Measurements from ENCODE around the gene TPSB2. TPM values are rescaled to one million over a fixed set of nuclear protein-coding genes. Genes with fewer than 3 reads are reported as not detected.

Gene TPSB2
- total RNA-seq, 1 experiment from 2014 or later, result 0.44 TPM

DNA sequence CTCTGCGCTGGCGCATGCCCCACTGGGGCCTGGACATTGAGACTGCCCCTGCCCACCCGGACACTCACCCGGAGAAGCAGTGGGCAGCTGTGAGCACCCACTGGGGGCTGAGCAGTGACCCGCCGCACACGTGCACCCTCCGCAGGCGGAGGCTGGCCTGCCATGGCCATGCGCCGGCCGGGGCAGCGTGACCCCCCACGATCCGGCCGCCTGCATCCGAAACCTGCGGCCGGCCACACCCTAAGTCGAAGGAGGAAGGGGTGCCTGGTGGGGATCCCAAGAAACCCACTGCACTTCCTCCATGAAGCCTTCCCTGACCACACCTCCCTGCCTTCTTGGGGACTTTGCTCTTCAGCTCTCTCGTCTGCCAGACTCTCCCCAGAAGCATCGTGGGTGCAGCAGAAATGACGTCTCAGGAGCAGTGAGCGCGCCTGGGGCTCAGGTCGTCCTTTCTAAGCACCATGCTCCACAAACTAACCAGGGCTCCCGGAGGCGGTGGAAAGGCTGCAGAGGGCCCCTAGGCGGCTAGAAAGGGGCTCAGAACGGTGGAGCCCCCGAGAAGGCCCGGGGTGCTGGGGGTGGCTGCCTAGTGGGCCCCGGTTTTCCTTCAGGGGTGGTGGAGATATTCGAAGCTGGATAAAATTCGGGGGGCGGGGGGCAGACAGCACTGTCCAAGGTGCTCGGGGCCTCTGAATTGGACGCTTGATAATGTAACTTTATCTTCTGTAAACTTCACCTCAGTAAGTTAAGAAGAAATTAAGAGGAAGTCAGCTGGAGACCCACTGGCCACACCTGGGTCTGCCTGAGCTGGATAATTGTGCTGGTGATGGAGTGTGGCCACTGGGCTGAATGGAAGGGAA lies 6.4 kb downstream of the TPSB2 start:
- no peak for ATAC-seq
- CTCF ChIA-PET, result interaction anchor here (0.6 to 1.6 kb wide), 2 partner anchors 120 to 166 kb away, joined by 5 to 6 read pairs; no protein-coding TSS in a partner anchor

GRCh38 chr16:1222553-1223354 lies 7.2 kb downstream of the TPSB2 start:
- CTCF ChIA-PET, result interaction anchor here (0.6 to 1.6 kb wide), 2 partner anchors 120 to 166 kb away, joined by 5 to 6 read pairs; no protein-coding TSS in a partner anchor
- Mint-ChIP-seq H3K9me3 (no peaks in the 10 kb centered on the region), H3K36me3 (no peaks in the 10 kb centered on the region), H3K4me1 (no peaks in the 10 kb centered on the region), H3K4me3 (no peak overlapping the region), H3K27ac (no peak overlapping the region), H3K27me3 (ENCODE audit: low read depth) (peaks cover 4% of the 10 kb centered on the region)
- POLR2A ChIA-PET, result no interaction called here
- ATAC-seq (no peak), DNase-seq (ENCODE audit: low spot score) (no peak)
- TF ChIP-seq ARID4B (CRISPR knock-in tag; IDR thresholded peaks at IDR 0.05; ENCODE audit: borderline replicate concordance), result no peak
- no peak for TF ChIP-seq NR1H2 (CRISPR knock-in tag; IDR thresholded peaks at IDR 0.05)
- TF ChIP-seq E2F1 (CRISPR knock-in tag; IDR thresholded peaks at IDR 0.05), result no peak
- no peak for TF ChIP-seq PRRX2 (CRISPR knock-in tag; IDR thresholded peaks at IDR 0.05)
- TF ChIP-seq FOXP4 (CRISPR knock-in tag; IDR thresholded peaks at IDR 0.05), result no peak
- TF ChIP-seq OVOL2 (CRISPR knock-in tag; IDR thresholded peaks at IDR 0.05; ENCODE audit: borderline replicate concordance), result no peak
- no peak for TF ChIP-seq ZNF121 (CRISPR knock-in tag; IDR thresholded peaks at IDR 0.05)
- TF ChIP-seq, protein P1, sequence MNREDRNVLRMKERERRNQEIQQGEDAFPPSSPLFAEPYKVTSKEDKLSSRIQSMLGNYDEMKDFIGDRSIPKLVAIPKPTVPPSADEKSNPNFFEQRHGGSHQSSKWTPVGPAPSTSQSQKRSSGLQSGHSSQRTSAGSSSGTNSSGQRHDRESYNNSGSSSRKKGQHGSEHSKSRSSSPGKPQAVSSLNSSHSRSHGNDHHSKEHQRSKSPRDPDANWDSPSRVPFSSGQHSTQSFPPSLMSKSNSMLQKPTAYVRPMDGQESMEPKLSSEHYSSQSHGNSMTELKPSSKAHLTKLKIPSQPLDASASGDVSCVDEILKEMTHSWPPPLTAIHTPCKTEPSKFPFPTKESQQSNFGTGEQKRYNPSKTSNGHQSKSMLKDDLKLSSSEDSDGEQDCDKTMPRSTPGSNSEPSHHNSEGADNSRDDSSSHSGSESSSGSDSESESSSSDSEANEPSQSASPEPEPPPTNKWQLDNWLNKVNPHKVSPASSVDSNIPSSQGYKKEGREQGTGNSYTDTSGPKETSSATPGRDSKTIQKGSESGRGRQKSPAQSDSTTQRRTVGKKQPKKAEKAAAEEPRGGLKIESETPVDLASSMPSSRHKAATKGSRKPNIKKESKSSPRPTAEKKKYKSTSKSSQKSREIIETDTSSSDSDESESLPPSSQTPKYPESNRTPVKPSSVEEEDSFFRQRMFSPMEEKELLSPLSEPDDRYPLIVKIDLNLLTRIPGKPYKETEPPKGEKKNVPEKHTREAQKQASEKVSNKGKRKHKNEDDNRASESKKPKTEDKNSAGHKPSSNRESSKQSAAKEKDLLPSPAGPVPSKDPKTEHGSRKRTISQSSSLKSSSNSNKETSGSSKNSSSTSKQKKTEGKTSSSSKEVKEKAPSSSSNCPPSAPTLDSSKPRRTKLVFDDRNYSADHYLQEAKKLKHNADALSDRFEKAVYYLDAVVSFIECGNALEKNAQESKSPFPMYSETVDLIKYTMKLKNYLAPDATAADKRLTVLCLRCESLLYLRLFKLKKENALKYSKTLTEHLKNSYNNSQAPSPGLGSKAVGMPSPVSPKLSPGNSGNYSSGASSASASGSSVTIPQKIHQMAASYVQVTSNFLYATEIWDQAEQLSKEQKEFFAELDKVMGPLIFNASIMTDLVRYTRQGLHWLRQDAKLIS (CRISPR knock-in tag; IDR thresholded peaks at IDR 0.05; ENCODE audit: borderline replicate concordance), result no peak

More for the DNA sequence above, 6.4 kb downstream of the TPSB2 start:
- TF ChIP-seq ZBTB21 (CRISPR knock-in tag; IDR thresholded peaks at IDR 0.05; ENCODE audit: borderline replicate concordance) (no peak), ARID4B (CRISPR knock-in tag; IDR thresholded peaks at IDR 0.05; ENCODE audit: borderline replicate concordance) (no peak), TP53 (CRISPR knock-in tag; IDR thresholded peaks at IDR 0.05) (no peak), PRRX2 (CRISPR knock-in tag; IDR thresholded peaks at IDR 0.05) (no peak)
- no peaks in the 10 kb centered on the region for H3K9me3 Mint-ChIP-seq
- POLR2A ChIA-PET, result no interaction called here
- no peaks in the 10 kb centered on the region for H3K36me3 Mint-ChIP-seq
- no peak for DNase-seq (ENCODE audit: low spot score)
- no peak overlapping the region for H3K27ac Mint-ChIP-seq
- peaks cover 4% of the 10 kb centered on the region for H3K27me3 Mint-ChIP-seq (ENCODE audit: low read depth)
- H3K4me1 Mint-ChIP-seq, result no peaks in the 10 kb centered on the region
- no peak overlapping the region for H3K4me3 Mint-ChIP-seq
